Thoracic aorta (tissue), 2 donors: ENCODE results near the gene PPIL6. TPM values are rescaled to one million over a fixed set of nuclear protein-coding genes. Genes with fewer than 3 reads are reported as not detected.

Source experiments
- ATAC-seq: fragments of 150-250 bp; one replicate; pipeline ENCODE4 v1.8.0; 2017; ENCODE audit warnings: low read depth; ENCODE audit not compliant: insufficient number of reproducible peaks, low FRiP score
- DNase-seq: peaks from one replicate; pipeline ENCODE4 v3.0.0-alpha.2; 2020; ENCODE audit warnings: low spot score
- H3K27ac ChIP-seq, 2 donors: fragments of 200-600 bp; sonication (generic); 1 replicate in 1 of 2; 2 replicates in 1 of 2; pipeline ENCODE4 v1.5.1; 2016; ENCODE audit warnings: mild to moderate bottlenecking in 2 of 2, moderate library complexity in 2 of 2
- H3K27me3 ChIP-seq: fragments of 200-600 bp; sonication (generic); replicated peaks from 2 replicates; pipeline ENCODE4 v1.6.0; 2016; ENCODE audit warnings: mild to moderate bottlenecking; ENCODE audit not compliant: insufficient read depth
- H3K36me3 ChIP-seq: fragments of 200-600 bp; sonication (generic); one replicate; pipeline ENCODE4 v1.5.1; 2016
- H3K4me1 ChIP-seq, 2 donors: fragments of 200-600 bp; sonication (generic); 1 replicate in 1 of 2; 2 replicates in 1 of 2; pipeline versions ENCODE4 v1.5.1 to v1.6.0; 2016; ENCODE audit warnings: low read depth in 2 of 2, mild to moderate bottlenecking in 1 of 2; ENCODE audit not compliant: control insufficient read depth in 1 of 2
- H3K4me3 ChIP-seq: fragments of 200-600 bp; sonication (generic); 2 replicates; pipeline ENCODE4 v1.5.1; 2016; ENCODE audit warnings: mild to moderate bottlenecking
- H3K9me3 ChIP-seq: fragments of 200-600 bp; sonication (generic); 2 replicates; pipeline ENCODE4 v1.5.1; 2016
- total RNA-seq, 2 donors: library from RNA; depleted of rRNA; stranded (reverse); fragments of >200 nt; gene quantifications; one replicate each; pipeline versions ENCODE4 v1.1.0 to v1.2.3, GENCODE V29; 2016
- TF ChIP-seq, protein P1 (sequence below): fragments of 200-600 bp; sonication (generic); IDR thresholded peaks from one replicate; pipeline ENCODE4 v1.5.1; 2019; ENCODE audit warnings: antibody characterized with exemption

Gene PPIL6
- total RNA-seq, 2 donors from 2014 or later, result 2.2 to 5.8 TPM

GRCh38 chr6:109455437-109456110 lies 15.1 kb upstream of the PPIL6 start, which contains the start of gene MICAL1:
Gene MICAL1 (minus strand): TSS chr6:109455772. CDS start chr6:109454196, 1,576 bp downstream.
- Histone ChIP-seq H3K36me3 (peaks cover 9% of the 10 kb centered on the region), H3K27ac (peak within 1 kb of the TSS; percentile 73 to 90), H3K4me1 (peaks cover 9 to 31% of the 10 kb centered on the region in 2 donors), H3K4me3 (peak within 1 kb of the TSS; percentile 95), H3K27me3 (no peaks in the 10 kb centered on the region), H3K9me3 (no peaks in the 10 kb centered on the region)
- DNase-seq (no peak), ATAC-seq (peak; percentile 41)
- TF ChIP-seq, protein P1, sequence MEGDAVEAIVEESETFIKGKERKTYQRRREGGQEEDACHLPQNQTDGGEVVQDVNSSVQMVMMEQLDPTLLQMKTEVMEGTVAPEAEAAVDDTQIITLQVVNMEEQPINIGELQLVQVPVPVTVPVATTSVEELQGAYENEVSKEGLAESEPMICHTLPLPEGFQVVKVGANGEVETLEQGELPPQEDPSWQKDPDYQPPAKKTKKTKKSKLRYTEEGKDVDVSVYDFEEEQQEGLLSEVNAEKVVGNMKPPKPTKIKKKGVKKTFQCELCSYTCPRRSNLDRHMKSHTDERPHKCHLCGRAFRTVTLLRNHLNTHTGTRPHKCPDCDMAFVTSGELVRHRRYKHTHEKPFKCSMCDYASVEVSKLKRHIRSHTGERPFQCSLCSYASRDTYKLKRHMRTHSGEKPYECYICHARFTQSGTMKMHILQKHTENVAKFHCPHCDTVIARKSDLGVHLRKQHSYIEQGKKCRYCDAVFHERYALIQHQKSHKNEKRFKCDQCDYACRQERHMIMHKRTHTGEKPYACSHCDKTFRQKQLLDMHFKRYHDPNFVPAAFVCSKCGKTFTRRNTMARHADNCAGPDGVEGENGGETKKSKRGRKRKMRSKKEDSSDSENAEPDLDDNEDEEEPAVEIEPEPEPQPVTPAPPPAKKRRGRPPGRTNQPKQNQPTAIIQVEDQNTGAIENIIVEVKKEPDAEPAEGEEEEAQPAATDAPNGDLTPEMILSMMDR, result peak; percentile 44

DNA sequence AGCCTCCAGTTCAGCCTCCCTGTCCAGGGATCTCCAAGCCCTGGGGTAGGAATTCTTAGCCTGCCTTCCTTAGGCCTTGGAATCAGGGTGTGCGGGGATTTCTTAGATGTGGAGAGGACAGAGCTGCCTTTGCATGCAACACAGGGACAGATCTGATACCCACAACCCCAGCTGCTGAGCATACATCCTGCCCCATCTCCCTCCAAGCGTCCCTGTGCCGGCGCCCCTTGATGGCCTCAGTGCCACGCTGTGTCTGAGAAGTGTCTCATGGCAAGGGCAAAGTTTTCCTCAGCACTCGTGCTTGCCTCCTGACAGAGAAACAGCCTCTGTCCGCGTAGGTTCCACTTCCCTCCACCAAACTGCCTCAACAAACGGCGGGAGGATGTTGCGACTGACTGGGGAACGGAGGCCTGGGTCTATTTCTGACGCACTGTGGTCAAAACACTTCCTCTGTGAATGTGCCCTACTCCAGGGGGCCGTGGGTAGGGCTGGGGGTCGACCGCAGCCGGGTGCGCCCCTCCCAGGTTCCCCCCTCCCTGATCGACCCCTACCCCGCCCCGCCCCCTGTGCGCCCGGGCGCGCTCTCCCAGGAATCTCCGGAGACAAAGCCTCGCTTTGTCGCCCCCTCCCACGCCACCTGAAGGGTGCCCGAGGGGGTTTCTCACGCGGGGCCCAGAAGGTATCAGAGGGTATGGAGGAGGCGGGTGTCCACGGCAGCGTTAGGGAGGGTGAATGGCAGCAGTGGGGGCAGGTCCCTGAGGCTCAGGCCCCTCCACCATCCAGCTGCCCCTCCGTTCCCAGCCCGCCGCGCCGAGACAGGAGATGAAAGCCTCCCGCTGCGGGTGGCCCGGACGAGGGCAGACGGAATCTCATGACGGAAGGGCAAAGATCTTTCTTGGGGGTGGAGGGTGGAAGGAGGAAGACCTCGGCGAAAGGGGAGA lies 14.3 kb upstream of the PPIL6 start:
- Histone ChIP-seq H3K36me3 (peaks cover 11% of the 10 kb centered on the region), H3K27ac (peak overlapping the region; percentile 64 to 90), H3K4me1 (peaks cover 9 to 31% of the 10 kb centered on the region in 2 donors), H3K27me3 (no peaks in the 10 kb centered on the region), H3K9me3 (no peaks in the 10 kb centered on the region), H3K4me3 (peak overlapping the region; percentile 95)
- DNase-seq (no peak), ATAC-seq (no peak)
- TF ChIP-seq, protein P1, result no peak

GRCh38 chr6:109453594-109454495 lies 13.4 kb upstream of the PPIL6 start:
- Histone ChIP-seq H3K9me3 (no peaks in the 10 kb centered on the region), H3K27ac (peak overlapping the region; percentile 64 to 90), H3K4me3 (peak overlapping the region; percentile 95), H3K27me3 (no peaks in the 10 kb centered on the region), H3K36me3 (peaks cover 11% of the 10 kb centered on the region), H3K4me1 (peaks cover 9 to 31% of the 10 kb centered on the region in 2 donors)
- ATAC-seq (no peak), DNase-seq (no peak)
- TF ChIP-seq, protein P1, result no peak

DNA sequence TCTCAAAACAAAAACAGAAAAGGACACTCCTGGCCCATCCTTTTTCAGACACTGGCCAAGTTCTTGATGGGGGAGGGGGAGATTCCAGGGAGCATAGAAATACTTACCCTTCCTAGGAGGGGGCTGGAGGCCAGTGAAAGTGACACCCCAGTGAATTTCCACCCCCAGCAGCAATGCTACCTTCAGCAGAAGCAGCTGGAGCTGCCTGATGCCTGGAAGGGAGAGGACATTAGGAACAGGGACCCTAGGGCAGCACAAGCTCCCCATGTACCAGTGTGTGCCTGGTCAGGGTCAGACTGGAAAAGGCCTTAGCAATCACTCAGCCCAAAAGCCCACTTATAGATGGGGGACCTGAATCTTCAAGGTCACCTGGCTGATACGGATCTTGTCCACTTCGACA lies 12.7 kb upstream of the PPIL6 start:
- Histone ChIP-seq H3K27ac (no peak overlapping the region), H3K4me1 (peaks cover 9 to 31% of the 10 kb centered on the region in 2 donors), H3K27me3 (no peaks in the 10 kb centered on the region), H3K36me3 (peaks cover 11% of the 10 kb centered on the region), H3K9me3 (no peaks in the 10 kb centered on the region), H3K4me3 (no peak overlapping the region)
- no peak for DNase-seq
- no peak for ATAC-seq
- TF ChIP-seq, protein P1, result no peak
